ENCODE results near the gene CDH5.

DNA sequence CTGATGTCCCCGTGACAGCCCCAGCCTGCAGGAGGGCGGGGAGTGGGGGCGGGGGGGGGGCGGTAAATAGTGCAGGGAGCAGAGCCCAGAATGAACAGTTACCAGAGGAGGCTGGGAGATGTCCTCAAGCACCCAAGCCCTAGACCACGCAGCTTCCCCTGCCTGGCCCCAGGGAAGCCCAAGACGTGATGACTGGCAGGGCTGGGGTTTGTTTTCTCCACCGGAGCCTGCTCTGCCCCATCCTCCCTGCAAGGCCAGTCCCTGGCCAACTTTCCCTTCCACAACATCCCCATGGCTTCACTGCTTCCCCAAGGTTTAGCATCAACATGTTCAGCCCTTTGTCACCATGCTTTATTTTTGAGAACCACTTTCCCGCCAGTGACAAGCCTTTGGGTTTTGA is 59.2 kb downstream of the CDH5 start:
- TF ChIP-seq, protein P1, sequence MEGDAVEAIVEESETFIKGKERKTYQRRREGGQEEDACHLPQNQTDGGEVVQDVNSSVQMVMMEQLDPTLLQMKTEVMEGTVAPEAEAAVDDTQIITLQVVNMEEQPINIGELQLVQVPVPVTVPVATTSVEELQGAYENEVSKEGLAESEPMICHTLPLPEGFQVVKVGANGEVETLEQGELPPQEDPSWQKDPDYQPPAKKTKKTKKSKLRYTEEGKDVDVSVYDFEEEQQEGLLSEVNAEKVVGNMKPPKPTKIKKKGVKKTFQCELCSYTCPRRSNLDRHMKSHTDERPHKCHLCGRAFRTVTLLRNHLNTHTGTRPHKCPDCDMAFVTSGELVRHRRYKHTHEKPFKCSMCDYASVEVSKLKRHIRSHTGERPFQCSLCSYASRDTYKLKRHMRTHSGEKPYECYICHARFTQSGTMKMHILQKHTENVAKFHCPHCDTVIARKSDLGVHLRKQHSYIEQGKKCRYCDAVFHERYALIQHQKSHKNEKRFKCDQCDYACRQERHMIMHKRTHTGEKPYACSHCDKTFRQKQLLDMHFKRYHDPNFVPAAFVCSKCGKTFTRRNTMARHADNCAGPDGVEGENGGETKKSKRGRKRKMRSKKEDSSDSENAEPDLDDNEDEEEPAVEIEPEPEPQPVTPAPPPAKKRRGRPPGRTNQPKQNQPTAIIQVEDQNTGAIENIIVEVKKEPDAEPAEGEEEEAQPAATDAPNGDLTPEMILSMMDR (IDR thresholded peaks at IDR 0.05): no peak
- TF ChIP-seq POLR2A (IDR thresholded peaks at IDR 0.05) (no peak), POLR2AphosphoS5 (IDR thresholded peaks at IDR 0.05; ENCODE audit: insufficient read depth in 1 of 2, low read depth in 1 of 2) (no peak)

All from vagina (tissue), 2 donors.